Hepatocyte (in vitro differentiated cells): ENCODE data around the gene WFDC6. TPM values are rescaled to one million over a fixed set of nuclear protein-coding genes. Genes with fewer than 3 reads are reported as not detected.

Experiments used
- DNase-seq: peaks from one replicate; pipeline ENCODE4 v3.0.0-alpha.2; 2016; ENCODE audit warnings: low spot score
- H2AFZ ChIP-seq: fragments of 200-600 bp; sonication (generic); 2 replicates; pipeline ENCODE4 v1.6.0; 2016; ENCODE audit warnings: antibody characterized with exemption, mild to moderate bottlenecking
- H3K27ac ChIP-seq: fragments of 200-600 bp; sonication (generic); 2 replicates; pipeline ENCODE4 v1.5.1; 2016; ENCODE audit warnings: mild to moderate bottlenecking
- H3K27me3 ChIP-seq: fragments of 200-600 bp; sonication (generic); 2 replicates; pipeline ENCODE4 v1.6.1; 2016
- H3K36me3 ChIP-seq: fragments of 200-600 bp; sonication (generic); replicated peaks from 2 replicates; pipeline ENCODE4 v1.5.1; 2016; ENCODE audit warnings: low read depth; ENCODE audit not compliant: insufficient read depth
- H3K4me1 ChIP-seq: fragments of 200-600 bp; sonication (generic); 2 replicates; pipeline ENCODE4 v1.5.1; 2016; ENCODE audit warnings: mild to moderate bottlenecking, moderate library complexity; ENCODE audit not compliant: insufficient read depth
- H3K4me2 ChIP-seq: fragments of 200-600 bp; sonication (generic); 2 replicates; pipeline ENCODE4 v1.6.0; 2016
- H3K4me3 ChIP-seq: fragments of 200-600 bp; sonication (generic); 2 replicates; pipeline ENCODE4 v1.5.1; 2016; ENCODE audit warnings: mild to moderate bottlenecking
- H3K79me2 ChIP-seq: fragments of 200-600 bp; sonication (generic); 2 replicates; pipeline ENCODE4 v1.6.0; 2017; ENCODE audit warnings: mild to moderate bottlenecking
- H3K9me2 ChIP-seq: fragments of 200-600 bp; sonication (generic); replicated peaks from 2 replicates; pipeline ENCODE4 v1.6.0; 2017; ENCODE audit warnings: mild to moderate bottlenecking; ENCODE audit not compliant: insufficient read depth
- H3K9me3 ChIP-seq: fragments of 200-600 bp; sonication (generic); 2 replicates; pipeline ENCODE4 v1.5.1; 2016; ENCODE audit warnings: low read depth, mild to moderate bottlenecking
- H4K20me1 ChIP-seq: fragments of 200-600 bp; sonication (generic); 2 replicates; pipeline ENCODE4 v1.6.0; 2016; ENCODE audit warnings: mild to moderate bottlenecking; ENCODE audit not compliant: insufficient read depth, poor library complexity, severe bottlenecking
- CTCF ChIP-seq: fragments of 200-600 bp; sonication (generic); IDR thresholded peaks from 2 replicates; pipeline ENCODE4 v1.5.1; 2016; ENCODE audit warnings: antibody characterized with exemption, mild to moderate bottlenecking; ENCODE audit not compliant: poor library complexity
- EZH2 ChIP-seq: fragments of 200-600 bp; sonication (generic); IDR thresholded peaks from 2 replicates; pipeline ENCODE4 v1.6.1; 2016; ENCODE audit warnings: antibody characterized with exemption, mild to moderate bottlenecking, borderline replicate concordance
- EZH2phosphoT487 ChIP-seq: fragments of 200-600 bp; sonication (generic); IDR thresholded peaks from one replicate; pipeline ENCODE4 v1.6.1; 2018; ENCODE audit warnings: antibody characterized with exemption, mild to moderate bottlenecking, low read depth, moderate library complexity; ENCODE audit not compliant: unreplicated experiment, severe bottlenecking
- WGBS: methylation state at CpG from one replicate; pipeline ENCODE4 v1.1.6; 2016; ENCODE audit warnings: low lambda C conversion rate; ENCODE audit errors: missing lambda C conversion rate; 5-methylcytosine and 5-hydroxymethylcytosine counted together
- polyA plus RNA-seq: library from polyadenylated mRNA; unstranded; fragments of >200 nt; fragmentation: Nextera tagmentation; extraction: Ambion mirVana; gene quantifications from 2 replicates; pipeline ENCODE4 v1.2.1, GENCODE V29; 2016
- total RNA-seq: library from RNA; depleted of rRNA; stranded (reverse); fragments of >200 nt; gene quantifications from 2 replicates; pipeline ENCODE4 v1.2.3, GENCODE V29; 2014

Gene WFDC6
- total and polyA plus RNA-seq, 2 experiments from 2014 or later: not detected

- Histone ChIP-seq H3K9me2 (no peaks in the 10 kb centered on the region), H4K20me1 (no peaks in the 10 kb centered on the region), H3K4me1 (no peaks in the 10 kb centered on the region), H3K4me2 (no peak overlapping the region), H2AFZ (no peak overlapping the region), H3K27me3 (no peaks in the 10 kb centered on the region), H3K4me3 (no peak overlapping the region), H3K9me3 (no peaks in the 10 kb centered on the region), H3K36me3 (no peaks in the 10 kb centered on the region), H3K79me2 (no peaks in the 10 kb centered on the region), H3K27ac (no peak overlapping the region)
- WGBS: 95% methylated on average over 5 of the region's 5 CpGs
- TF ChIP-seq EZH2: no peak
- TF ChIP-seq EZH2phosphoT487: no peak
- TF ChIP-seq CTCF: no peak
- DNase-seq: no peak
Observed at GRCh38 chr20:45507011-45507820, 32.1 kb downstream of the WFDC6 start.

DNA sequence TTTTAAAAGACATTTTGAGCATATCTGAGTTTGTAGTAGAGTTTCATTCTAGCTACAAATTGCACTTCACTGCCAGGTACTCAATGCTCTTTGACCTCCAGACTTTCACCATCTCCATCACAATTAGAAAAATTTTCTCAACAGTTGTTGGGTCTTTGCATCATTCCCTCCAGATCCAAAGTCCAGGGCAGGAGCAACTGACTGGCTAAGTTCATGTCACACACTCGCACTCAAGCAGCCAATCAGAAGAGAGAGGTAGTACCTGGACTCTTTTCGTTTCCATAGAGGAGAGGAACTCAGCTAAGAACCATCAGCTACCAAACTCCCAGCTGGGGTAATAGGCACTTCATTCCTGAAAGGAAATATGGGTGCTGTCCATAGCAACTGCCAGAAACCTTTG is 32.9 kb downstream of the WFDC6 start:
- Histone ChIP-seq H3K79me2 (no peaks in the 10 kb centered on the region), H3K36me3 (no peaks in the 10 kb centered on the region), H3K4me3 (no peak overlapping the region), H4K20me1 (no peaks in the 10 kb centered on the region), H3K27me3 (no peaks in the 10 kb centered on the region), H3K9me3 (no peaks in the 10 kb centered on the region), H3K27ac (no peak overlapping the region), H3K9me2 (no peaks in the 10 kb centered on the region), H3K4me2 (no peak overlapping the region), H2AFZ (no peak overlapping the region), H3K4me1 (no peaks in the 10 kb centered on the region)
- WGBS: 88% methylated on average over 2 of the region's 2 CpGs
- no peak for TF ChIP-seq EZH2
- TF ChIP-seq EZH2phosphoT487: no peak
- no peak for TF ChIP-seq CTCF
- no peak for DNase-seq

DNA sequence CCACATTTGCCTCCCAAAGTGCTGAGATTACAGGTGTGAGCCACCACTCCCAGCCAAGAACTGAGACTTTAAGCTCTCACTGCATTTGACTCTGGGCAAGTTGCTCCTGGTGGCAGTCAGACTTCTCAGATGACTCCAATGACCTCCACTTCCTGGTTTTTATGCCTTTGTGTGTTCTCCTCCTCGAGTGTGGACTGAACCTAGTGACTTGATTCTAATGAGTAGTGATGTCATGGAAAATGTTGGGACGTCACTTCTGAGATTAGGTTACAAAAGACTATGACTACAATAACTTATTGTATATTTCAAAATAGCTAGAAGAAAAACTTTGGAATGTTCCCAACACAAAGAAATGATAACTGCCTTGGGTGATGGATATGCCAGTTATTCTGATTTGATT is 35.9 kb downstream of the WFDC6 start:
- 70% methylated on average over 2 of the region's 2 CpGs for WGBS
- H2AFZ ChIP-seq: no peak overlapping the region
- H3K4me2 ChIP-seq: no peak overlapping the region
- no peaks in the 10 kb centered on the region for H3K9me3 ChIP-seq
- no peak overlapping the region for H3K4me3 ChIP-seq
- H3K36me3 ChIP-seq: no peaks in the 10 kb centered on the region
- H3K27me3 ChIP-seq: no peaks in the 10 kb centered on the region
- DNase-seq: no peak
- H4K20me1 ChIP-seq: no peaks in the 10 kb centered on the region
- H3K9me2 ChIP-seq: no peaks in the 10 kb centered on the region
- H3K79me2 ChIP-seq: no peaks in the 10 kb centered on the region
- no peak for TF ChIP-seq CTCF
- H3K27ac ChIP-seq: no peak overlapping the region
- H3K4me1 ChIP-seq: no peaks in the 10 kb centered on the region
